H1 (cell line): ENCODE results near the gene BTBD9. TPM values are rescaled to one million over a fixed set of nuclear protein-coding genes. Genes with fewer than 3 reads are reported as not detected.

Source experiments
- CTCF ChIA-PET: fragments of 300-600 bp; sonication (Branson Sonifier 250); formaldehyde crosslinking; loops from one replicate; lab custom pipeline; 2021; ENCODE audit not compliant: partially characterized antibody; lab: Charles Lee
- POLR2A ChIA-PET: fragments of 300-600 bp; sonication (Branson Sonifier 250); formaldehyde crosslinking; loops from one replicate; lab custom pipeline; 2021; ENCODE audit warnings: inconsistent platforms; ENCODE audit not compliant: partially characterized antibody; lab: Charles Lee
- DNase-seq, 2 experiments: peaks; one replicate each; pipeline versions ENCODE4 v3.0.0 to v3.0.0-alpha.2; 2010 to 2022; ENCODE audit warnings: low spot score in 2 of 2, low read depth in 1 of 2, mixed read lengths in 1 of 2
- FAIRE-seq: peaks from 2 replicates; lab custom pipeline; 2011; peaks lifted over from hg19 to GRCh38; lab: Jason Lieb, UNC
- H2AFZ ChIP-seq: 2 replicates; pipeline ENCODE4 v1.8.1; 2012; ENCODE audit warnings: low read length, inconsistent platforms
- H2AK5ac ChIP-seq: 2 replicates; pipeline ENCODE4 v1.6.1; 2013; ENCODE audit warnings: low read depth, low read length
- H2BK120ac ChIP-seq: replicated peaks from 2 replicates; pipeline ENCODE3; 2013; ENCODE audit warnings: low read depth, low read length, inconsistent platforms
- H2BK12ac ChIP-seq: 2 replicates; pipeline ENCODE4 v1.6.1; 2013; ENCODE audit warnings: low read depth, low read length
- H2BK15ac ChIP-seq: 2 replicates; pipeline ENCODE4 v1.6.1; 2013; ENCODE audit warnings: low read length
- H2BK20ac ChIP-seq: 2 replicates; pipeline ENCODE4 v1.6.1; 2013; ENCODE audit warnings: low read length
- H2BK5ac ChIP-seq: 2 replicates; pipeline ENCODE4 v1.6.1; 2013; ENCODE audit warnings: low read depth, low read length
- H3K14ac ChIP-seq: 2 replicates; pipeline ENCODE4 v1.6.1; 2013; ENCODE audit warnings: inconsistent platforms; ENCODE audit not compliant: insufficient read length
- H3K18ac ChIP-seq: 2 replicates; pipeline ENCODE4 v1.6.1; 2013; ENCODE audit warnings: low read length; ENCODE audit errors: extremely low read depth
- H3K23ac ChIP-seq: 2 replicates; pipeline ENCODE4 v1.6.1; 2013; ENCODE audit warnings: inconsistent platforms; ENCODE audit not compliant: insufficient read length
- H3K23me2 ChIP-seq: 2 replicates; pipeline ENCODE4 v1.6.1; 2013; ENCODE audit warnings: low read depth, low read length
- H3K27ac ChIP-seq: 2 replicates; pipeline ENCODE4 v1.6.1; 2011; ENCODE audit warnings: low read depth, low read length, inconsistent platforms
- H3K27me3 ChIP-seq, 4 experiments: replicated peaks in 1 of 4; 1 replicate in 1 of 4; 2 replicates in 3 of 4; pipeline versions ENCODE4 v1.6.1 to v1.8.1; 2011 to 2013; ENCODE audit warnings: low read length in 3 of 4, mild to moderate bottlenecking in 3 of 4, inconsistent platforms in 2 of 4, mixed read lengths in 2 of 4, moderate library complexity in 1 of 4; ENCODE audit not compliant: control insufficient read depth in 3 of 4, insufficient read depth in 3 of 4; ENCODE audit errors: extremely low read depth in 1 of 4
- H3K36me3 ChIP-seq, 4 experiments: 2 replicates each; pipeline versions ENCODE4 v1.6.1 to v1.8.1; 2011 to 2013; ENCODE audit warnings: mild to moderate bottlenecking in 4 of 4, low read length in 3 of 4, moderate library complexity in 2 of 4, control low read depth in 1 of 4, inconsistent platforms in 1 of 4; ENCODE audit not compliant: insufficient read depth in 4 of 4, control insufficient read depth in 2 of 4
- H3K4ac ChIP-seq: replicated peaks from 2 replicates; pipeline ENCODE3; 2013; ENCODE audit warnings: low read length, low read depth, mixed read lengths, inconsistent platforms; ENCODE audit not compliant: insufficient read length
- H3K4me1 ChIP-seq, 4 experiments: replicated peaks in 1 of 4; 1 replicate in 1 of 4; 2 replicates in 3 of 4; pipeline versions ENCODE4 v1.6.1 to v1.8.1; 2011 to 2013; ENCODE audit warnings: low read length in 3 of 4, inconsistent platforms in 2 of 4, mixed read lengths in 1 of 4; ENCODE audit not compliant: insufficient read depth in 4 of 4, control insufficient read depth in 3 of 4
- H3K4me2 ChIP-seq, 2 experiments: 2 replicates each; pipeline versions ENCODE4 v1.6.1 to v1.8.1; 2011 to 2013; ENCODE audit warnings: low read depth in 2 of 2, low read length in 2 of 2, control low read depth in 1 of 2, inconsistent platforms in 1 of 2, mild to moderate bottlenecking in 1 of 2; ENCODE audit not compliant: insufficient read depth in 1 of 2
- H3K4me3 ChIP-seq, 4 experiments: fragments of 200-600, 300-600 bp in 1 of 4; sonication (generic), shearing (Covaris generic), sonication (Bioruptor Twin) in 1 of 4; 2 replicates each; pipeline versions ENCODE4 v1.5.1 to v1.8.1; 2011 to 2016; ENCODE audit warnings: low read length in 4 of 4, low read depth in 3 of 4, control low read depth in 2 of 4, inconsistent platforms in 2 of 4, mild to moderate bottlenecking in 2 of 4, mixed read lengths in 1 of 4, moderate library complexity in 1 of 4; ENCODE audit not compliant: insufficient read depth in 2 of 4; ENCODE audit errors: extremely low read depth in 1 of 4
- H3K56ac ChIP-seq: replicated peaks from 2 replicates; pipeline ENCODE3; 2013; ENCODE audit warnings: low read depth, mild to moderate bottlenecking, mixed read lengths, low read length, inconsistent platforms; ENCODE audit not compliant: insufficient read length
- H3K79me1 ChIP-seq: 2 replicates; pipeline ENCODE4 v1.6.1; 2013; ENCODE audit warnings: low read depth, low read length, control low read depth
- H3K79me2 ChIP-seq, 2 experiments: 2 replicates each; pipeline versions ENCODE4 v1.6.1 to v1.8.1; 2012 to 2013; ENCODE audit warnings: low read length in 2 of 2, mild to moderate bottlenecking in 2 of 2, inconsistent platforms in 1 of 2; ENCODE audit not compliant: insufficient read depth in 2 of 2, control insufficient read depth in 1 of 2
- H3K9ac ChIP-seq, 4 experiments: replicated peaks in 1 of 4; 1 replicate in 1 of 4; 2 replicates in 3 of 4; pipeline versions ENCODE4 v1.6.1 to v1.8.1; 2011 to 2013; ENCODE audit warnings: low read depth in 3 of 4, low read length in 3 of 4, control low read depth in 2 of 4, mild to moderate bottlenecking in 2 of 4, moderate library complexity in 2 of 4, inconsistent platforms in 1 of 4; ENCODE audit errors: extremely low read depth in 1 of 4
- H3K9me3 ChIP-seq, 2 experiments: 2 replicates each; pipeline versions ENCODE4 v1.6.1 to v1.8.1; 2012 to 2013; ENCODE audit warnings: mild to moderate bottlenecking in 2 of 2, moderate library complexity in 2 of 2, control low read depth in 1 of 2, inconsistent platforms in 1 of 2, low read depth in 1 of 2, low read length in 1 of 2, mixed read lengths in 1 of 2; ENCODE audit not compliant: insufficient read depth in 2 of 2
- H4K20me1 ChIP-seq, 2 experiments: replicated peaks in 1 of 2; 2 replicates each; pipeline versions ENCODE3 to v1.8.1; 2011 to 2013; ENCODE audit warnings: inconsistent platforms in 2 of 2, low read length in 2 of 2, mild to moderate bottlenecking in 1 of 2; ENCODE audit not compliant: insufficient read depth in 2 of 2, control insufficient read depth in 1 of 2
- H4K5ac ChIP-seq: 2 replicates; pipeline ENCODE4 v1.6.1; 2013; ENCODE audit warnings: low read length, low read depth, mixed read lengths, inconsistent platforms; ENCODE audit not compliant: insufficient read length
- H4K8ac ChIP-seq: 2 replicates; pipeline ENCODE4 v1.8.0; 2013; ENCODE audit warnings: mild to moderate bottlenecking, moderate library complexity, low read length, inconsistent platforms; ENCODE audit not compliant: insufficient read depth; ENCODE audit errors: extremely low read depth
- H4K91ac ChIP-seq: replicated peaks from 2 replicates; pipeline ENCODE3; 2013; ENCODE audit warnings: low read length, mixed read lengths, inconsistent platforms; ENCODE audit not compliant: insufficient read length
- ASH2L ChIP-seq: fragments of 200-600, 300-600 bp; sonication (generic); IDR thresholded peaks from one replicate; pipeline ENCODE4 v1.7.1; 2017; ENCODE audit warnings: low read length
- BRCA1 ChIP-seq: IDR thresholded peaks from 2 replicates; pipeline ENCODE4 v1.6.1; 2012; ENCODE audit warnings: low read depth, low read length, improper control_type of control experiment
- CBX5 ChIP-seq: fragments of 300-800, 300-1000 bp; sonication (generic); IDR thresholded peaks from 2 replicates; pipeline ENCODE4 v1.7.1; 2016; ENCODE audit warnings: antibody characterized with exemption, low read length, low read depth
- CBX8 ChIP-seq: fragments of 300-800, 300-1000 bp; sonication (generic); IDR thresholded peaks from 2 replicates; pipeline ENCODE4 v1.7.1; 2016; ENCODE audit warnings: low read depth, low read length, borderline replicate concordance
- HDAC2 ChIP-seq, 2 experiments: fragments of 300-600 bp in 1 of 2; sonication (generic) in 1 of 2; IDR thresholded peaks; 2 replicates each; pipeline ENCODE4 v1.6.1; 2011 to 2012; ENCODE audit warnings: low read depth in 2 of 2, low read length in 2 of 2, mild to moderate bottlenecking in 2 of 2, moderate library complexity in 2 of 2, borderline replicate concordance in 1 of 2, inconsistent platforms in 1 of 2
- RAD21 ChIP-seq, 2 experiments: IDR thresholded peaks in 1 of 2; conservative IDR thresholded peaks in 1 of 2; 2 replicates each; pipeline ENCODE4 v1.6.1; 2011; ENCODE audit warnings: low read depth in 2 of 2, low read length in 2 of 2, improper control_type of control experiment in 1 of 2, inconsistent platforms in 1 of 2, mild to moderate bottlenecking in 1 of 2, moderate library complexity in 1 of 2
- RNF2 ChIP-seq: fragments of 200-900, 300-1000 bp; sonication (generic); IDR thresholded peaks from 2 replicates; pipeline ENCODE4 v1.7.1; 2016; ENCODE audit warnings: borderline replicate concordance, low read depth, mild to moderate bottlenecking, antibody characterized with exemption, low read length; ENCODE audit not compliant: poor library complexity, severe bottlenecking; ENCODE audit errors: missing control alignments
- SAP30 ChIP-seq: fragments of 300-600 bp; sonication (generic); IDR thresholded peaks from 2 replicates; pipeline ENCODE4 v1.7.1; 2012; ENCODE audit warnings: low read length, moderate library complexity, mild to moderate bottlenecking, inconsistent platforms; ENCODE audit not compliant: insufficient read depth, insufficient replicate concordance
- SUZ12 ChIP-seq: fragments of 200-600 bp; sonication (generic); IDR thresholded peaks from 2 replicates; pipeline ENCODE4 v1.6.1; 2012; ENCODE audit warnings: mild to moderate bottlenecking, inconsistent platforms, low read length, moderate library complexity, mixed read lengths
- TCF12 ChIP-seq: IDR thresholded peaks from 2 replicates; pipeline ENCODE4 v1.6.1; 2011; ENCODE audit warnings: low read depth, mild to moderate bottlenecking, low read length
- WGBS, 2 experiments: shearing (Covaris generic) in 1 of 2; methylation state at CpG; one replicate each; pipeline versions ENCODE4 v1.1.6 to v1.1.7; 2013 to 2015; ENCODE audit warnings: low lambda C conversion rate in 2 of 2, mixed read lengths in 2 of 2, inconsistent platforms in 1 of 2, low coverage in 1 of 2, missing lambda C conversion rate in 1 of 2; ENCODE audit not compliant: insufficient replicate concordance in 2 of 2, insufficient coverage in 1 of 2, insufficient read length in 1 of 2; ENCODE audit errors: extremely low coverage in 1 of 2, missing lambda C conversion rate in 1 of 2; 5-methylcytosine and 5-hydroxymethylcytosine counted together
- polyA plus RNA-seq, 7 experiments: library from polyadenylated mRNA; depleted of rRNA in 3 of 7; stranded (reverse) in 5 of 7; unstranded in 2 of 7; fragments of >200 nt in 5 of 7; fragments of 200-250 nt in 2 of 7; gene quantifications; 1 replicate in 5 of 7; 2 replicates in 1 of 7; 4 replicates in 1 of 7; pipeline versions ENCODE4 v1.2.1 to v1.2.3, GENCODE V29; 2011 to 2013; ENCODE audit warnings: missing spikeins in 2 of 7, mixed read lengths in 2 of 7
- total RNA-seq: library from RNA; stranded (reverse); fragmentation: NEBNext Ultra II Directional; extraction: Animal tissue kit (Norgen Biotek cat#: 25700); gene quantifications from 2 replicates; pipeline ENCODE4 v1.2.1, GENCODE V29; 2021
- TF ChIP-seq, protein P1 (sequence below): IDR thresholded peaks from 2 replicates; pipeline ENCODE4 v1.6.1; 2011; ENCODE audit warnings: low read depth, mild to moderate bottlenecking, low read length; ENCODE audit not compliant: insufficient read depth

The BTBD9 gene
- total and polyA plus RNA-seq, 2 of the 8 experiments (the other 6 are each of a cell fraction or from before 2014, with no cell fraction given), result 0.92 to 4.1 TPM

DNA sequence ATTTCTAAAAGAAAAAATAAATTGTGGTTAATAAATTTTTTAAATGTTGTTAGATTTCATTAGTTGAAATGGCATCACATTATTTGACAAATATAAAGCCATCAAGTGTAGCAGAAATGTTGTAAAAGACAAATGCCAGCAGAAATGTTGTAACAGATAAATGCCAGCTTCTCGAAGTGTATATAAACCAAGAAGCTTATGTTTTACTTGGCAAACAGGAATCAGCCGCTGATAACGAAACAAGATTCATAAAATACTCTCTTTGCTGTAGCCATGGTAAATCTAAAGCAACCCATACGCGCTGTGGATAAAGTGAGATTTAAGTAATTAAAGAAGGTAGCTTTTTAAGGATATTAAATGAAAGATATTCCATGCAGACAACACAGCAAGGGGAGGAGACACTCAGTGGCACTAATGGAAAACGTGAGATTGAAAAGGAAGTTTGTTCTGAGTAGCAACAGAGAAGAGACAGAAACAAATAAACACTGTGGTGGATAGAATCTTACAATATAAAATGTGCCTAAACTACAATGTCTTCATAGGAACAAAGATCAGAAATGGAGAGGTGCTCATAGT lies 29.6 kb downstream of the BTBD9 start:
- CTCF ChIA-PET, result interaction anchor here (0.5 to 1.1 kb wide), 2 partner anchors 9 to 92 kb away, joined by 4 read pairs; no protein-coding TSS in a partner anchor
- H4K8ac ChIP-seq, result no peak overlapping the region
- H3K79me2 ChIP-seq, result no peaks in the 10 kb centered on the region
- H2BK5ac ChIP-seq, result no peak overlapping the region
- H2BK12ac ChIP-seq, result no peak overlapping the region
- H4K5ac ChIP-seq, result no peak overlapping the region
- H2AFZ ChIP-seq, result no peak overlapping the region
- H3K79me1 ChIP-seq, result no peaks in the 10 kb centered on the region
- H3K56ac ChIP-seq, result no peak overlapping the region
- H2BK120ac ChIP-seq, result no peak overlapping the region
- no peaks in the 10 kb centered on the region for H3K23me2 ChIP-seq
- H3K9ac ChIP-seq, result no peak overlapping the region
- H3K9me3 ChIP-seq, result no peaks in the 10 kb centered on the region
- no peak overlapping the region for H2AK5ac ChIP-seq
- POLR2A ChIA-PET, result no interaction called here
- no peak overlapping the region for H2BK15ac ChIP-seq
- no peak overlapping the region for H3K4ac ChIP-seq
- DNase-seq, result no peak
- no peaks in the 10 kb centered on the region for H4K20me1 ChIP-seq
- no peaks in the 10 kb centered on the region for H3K36me3 ChIP-seq
- no peaks in the 10 kb centered on the region for H3K27me3 ChIP-seq
- no peak overlapping the region for H3K4me2 ChIP-seq
- no peak overlapping the region for H3K23ac ChIP-seq
- no peak overlapping the region for H4K91ac ChIP-seq
- H2BK20ac ChIP-seq, result no peak overlapping the region
- H3K27ac ChIP-seq, result no peak overlapping the region
- H3K4me1 ChIP-seq, result no peaks in the 10 kb centered on the region
- H3K4me3 ChIP-seq, result no peak overlapping the region
- WGBS, 2 experiments, result 89% methylated on average over 6 of the region's 6 CpGs; no CpG with 5 or more reads in 1 of the 2 experiments
- FAIRE-seq, result peak; percentile 19
- TF ChIP-seq SUZ12 (no peak), TCF12 (no peak), BRCA1 (no peak), RNF2 (no peak), SAP30 (no peak), HDAC2 (IDR thresholded peaks at IDR 0.05; ENCODE audit: borderline replicate concordance in 1 of 2, low read depth in 2 of 2, low read length in 2 of 2) (no peak), RAD21 (IDR thresholded peaks at IDR 0.05 in 1 of 2, conservative IDR thresholded peaks at IDR 0.05 in 1 of 2; ENCODE audit: low read depth in 2 of 2, low read length in 2 of 2) (no peak), CBX5 (no peak), CBX8 (no peak), ASH2L (no peak)
- TF ChIP-seq, protein P1, sequence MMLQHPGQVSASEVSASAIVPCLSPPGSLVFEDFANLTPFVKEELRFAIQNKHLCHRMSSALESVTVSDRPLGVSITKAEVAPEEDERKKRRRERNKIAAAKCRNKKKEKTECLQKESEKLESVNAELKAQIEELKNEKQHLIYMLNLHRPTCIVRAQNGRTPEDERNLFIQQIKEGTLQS, result no peak
- TF ChIP-seq, all 59 proteins: peak for 0
- H3K18ac ChIP-seq, result no peak overlapping the region
- no peak overlapping the region for H3K14ac ChIP-seq
